H9 (cell line): Measurements from ENCODE around the gene SFMBT2. TPM values are rescaled to one million over a fixed set of nuclear protein-coding genes. Genes with fewer than 3 reads are reported as not detected.

Experiments used
- DNase-seq: peaks from one replicate; pipeline ENCODE4 v3.0.0-alpha.2; 2017
- H2AFZ ChIP-seq: one replicate; pipeline ENCODE4 v1.6.1; 2013; ENCODE audit warnings: mild to moderate bottlenecking, low read length, control low read depth, moderate library complexity
- H2AK5ac ChIP-seq: 2 replicates; pipeline ENCODE4 v1.6.1; 2013; ENCODE audit warnings: low read length, control low read depth, mixed read lengths; ENCODE audit not compliant: insufficient read length
- H2BK120ac ChIP-seq: one replicate; pipeline ENCODE4 v1.6.1; 2013; ENCODE audit warnings: low read depth, mild to moderate bottlenecking, low read length, control low read depth, inconsistent platforms; ENCODE audit not compliant: poor library complexity, severe bottlenecking
- H2BK12ac ChIP-seq: 2 replicates; pipeline ENCODE4 v1.6.1; 2013; ENCODE audit warnings: low read length, control low read depth, mixed read lengths, low read depth; ENCODE audit not compliant: insufficient read length
- H2BK15ac ChIP-seq: 2 replicates; pipeline ENCODE4 v1.6.1; 2013; ENCODE audit warnings: low read depth, low read length, control low read depth
- H2BK20ac ChIP-seq: one replicate; pipeline ENCODE4 v1.6.1; 2013; ENCODE audit warnings: low read depth, mild to moderate bottlenecking, low read length, control low read depth, inconsistent platforms; ENCODE audit not compliant: poor library complexity, severe bottlenecking
- H2BK5ac ChIP-seq: 2 replicates; pipeline ENCODE4 v1.6.1; 2013; ENCODE audit warnings: low read length, control low read depth, mixed read lengths; ENCODE audit not compliant: insufficient read length
- H3K14ac ChIP-seq: 2 replicates; pipeline ENCODE4 v1.6.1; 2013; ENCODE audit warnings: low read length, control low read depth; ENCODE audit not compliant: insufficient read depth
- H3K18ac ChIP-seq: 2 replicates; pipeline ENCODE4 v1.6.1; 2013; ENCODE audit warnings: low read depth, mild to moderate bottlenecking, mixed read lengths, low read length, control low read depth; ENCODE audit not compliant: insufficient read length
- H3K23ac ChIP-seq: 2 replicates; pipeline ENCODE4 v1.6.1; 2013; ENCODE audit warnings: low read length, control low read depth, mixed read lengths, low read depth; ENCODE audit not compliant: insufficient read length
- H3K23me2 ChIP-seq: 2 replicates; pipeline ENCODE4 v1.6.1; 2013; ENCODE audit warnings: low read depth, mild to moderate bottlenecking, mixed read lengths, low read length, control low read depth; ENCODE audit not compliant: insufficient read length, poor library complexity, severe bottlenecking
- H3K27ac ChIP-seq: 2 replicates; pipeline ENCODE4 v1.5.1; 2013; ENCODE audit warnings: low read length, control low read depth, mixed read lengths, low read depth; ENCODE audit not compliant: insufficient read length
- H3K27me3 ChIP-seq: 2 replicates; pipeline ENCODE4 v1.6.1; 2013; ENCODE audit warnings: low read length, control low read depth, inconsistent platforms; ENCODE audit not compliant: insufficient read depth
- H3K4ac ChIP-seq: 2 replicates; pipeline ENCODE4 v1.6.1; 2013; ENCODE audit warnings: low read depth, mild to moderate bottlenecking, control low read depth, inconsistent platforms, low read length, moderate library complexity
- H3K4me1 ChIP-seq: 2 replicates; pipeline ENCODE4 v1.6.1; 2013; ENCODE audit warnings: low read length, control low read depth, inconsistent platforms; ENCODE audit not compliant: insufficient read depth
- H3K4me2 ChIP-seq: 2 replicates; pipeline ENCODE4 v1.6.1; 2013; ENCODE audit warnings: low read length, control low read depth, mixed read lengths; ENCODE audit not compliant: insufficient read length, insufficient read depth
- H3K56ac ChIP-seq: 2 replicates; pipeline ENCODE4 v1.6.1; 2013; ENCODE audit warnings: low read depth, mild to moderate bottlenecking, mixed read lengths, low read length, control low read depth; ENCODE audit not compliant: insufficient read length
- H3K79me1 ChIP-seq: 2 replicates; pipeline ENCODE4 v1.6.1; 2013; ENCODE audit warnings: low read depth, mild to moderate bottlenecking, moderate library complexity, low read length, control low read depth, inconsistent platforms; ENCODE audit not compliant: insufficient read depth, poor library complexity, severe bottlenecking
- H3K79me2 ChIP-seq: 2 replicates; pipeline ENCODE4 v1.6.1; 2013; ENCODE audit warnings: low read length, control low read depth, inconsistent platforms; ENCODE audit not compliant: insufficient read depth
- H3K9ac ChIP-seq: 2 replicates; pipeline ENCODE4 v1.6.1; 2013; ENCODE audit warnings: low read length, control low read depth, mixed read lengths; ENCODE audit not compliant: insufficient read length; ENCODE audit errors: extremely low read depth
- H3K9me3 ChIP-seq: one replicate; pipeline ENCODE4 v1.6.1; 2013; ENCODE audit warnings: low read depth, low read length, inconsistent platforms; ENCODE audit not compliant: control insufficient read depth
- H3T11ph ChIP-seq: one replicate; pipeline ENCODE4 v1.6.1; 2013; ENCODE audit warnings: mild to moderate bottlenecking, low read length, control low read depth, inconsistent platforms
- H4K20me1 ChIP-seq: one replicate; pipeline ENCODE4 v1.6.1; 2013; ENCODE audit not compliant: control insufficient read depth, insufficient read length, insufficient read depth
- H4K5ac ChIP-seq: 2 replicates; pipeline ENCODE4 v1.6.1; 2013; ENCODE audit warnings: low read depth, mild to moderate bottlenecking, mixed read lengths, low read length, control low read depth; ENCODE audit not compliant: insufficient read length
- H4K8ac ChIP-seq: replicated peaks from 2 replicates; pipeline ENCODE4 v1.6.1; 2013; ENCODE audit warnings: low read length, control low read depth, mixed read lengths, low read depth; ENCODE audit not compliant: insufficient read length
- H4K91ac ChIP-seq: 2 replicates; pipeline ENCODE4 v1.6.1; 2013; ENCODE audit warnings: low read depth, mild to moderate bottlenecking, moderate library complexity, mixed read lengths, low read length, control low read depth; ENCODE audit not compliant: insufficient read length
- H3K27ac Mint-ChIP-seq, 3 experiments: 2 replicates in 2 of 3; 3 replicates in 1 of 3; pipeline ENCODE4 v1.8.0; 2020 to 2021; ENCODE audit warnings: mixed read lengths in 3 of 3, mild to moderate bottlenecking in 1 of 3, moderate library complexity in 1 of 3
- H3K27me3 Mint-ChIP-seq: 2 replicates; pipeline ENCODE4 v1.8.0; 2021; ENCODE audit warnings: low read depth, mild to moderate bottlenecking, moderate library complexity, mixed read lengths
- H3K36me3 Mint-ChIP-seq, 3 experiments: 2 replicates in 2 of 3; 3 replicates in 1 of 3; pipeline ENCODE4 v1.8.0; 2020 to 2021; ENCODE audit warnings: low read depth in 3 of 3, mixed read lengths in 3 of 3; ENCODE audit not compliant: insufficient read depth in 1 of 3
- H3K4me1 Mint-ChIP-seq, 2 experiments: 2 replicates each; pipeline ENCODE4 v1.8.0; 2020; ENCODE audit warnings: mixed read lengths in 2 of 2
- H3K4me3 Mint-ChIP-seq, 2 experiments: 2 replicates in 1 of 2; 3 replicates in 1 of 2; pipeline ENCODE4 v1.8.0; 2020 to 2021; ENCODE audit warnings: mild to moderate bottlenecking in 2 of 2, mixed read lengths in 2 of 2, moderate library complexity in 1 of 2
- H3K9me3 Mint-ChIP-seq, 2 experiments: 2 replicates in 1 of 2; 3 replicates in 1 of 2; pipeline ENCODE4 v1.8.0; 2020; ENCODE audit warnings: mild to moderate bottlenecking in 2 of 2, mixed read lengths in 2 of 2, moderate library complexity in 1 of 2
- WGBS: extraction: QIAGEN DNeasy Blood & Tissue Kit; methylation state at CpG from one replicate; pipeline ENCODE4 v1.1.7; 2013; ENCODE audit warnings: missing lambda C conversion rate, low lambda C conversion rate, mixed read lengths; ENCODE audit not compliant: insufficient read length; ENCODE audit errors: extremely low coverage; 5-methylcytosine and 5-hydroxymethylcytosine counted together
- total RNA-seq: library from RNA; stranded (reverse); gene quantifications from 2 replicates; pipeline ENCODE4 v1.2.1, GENCODE V29; 2021
- TF ChIP-seq, protein P1 (sequence below): fragments of 200-600 bp; sonication (generic); conservative IDR thresholded peaks from 3 replicates; pipeline ENCODE4 v1.8.0; 2021; ENCODE audit warnings: antibody characterized with exemption, mild to moderate bottlenecking

The SFMBT2 gene
- total RNA-seq, 1 experiment from 2014 or later = 5.3 TPM

DNA sequence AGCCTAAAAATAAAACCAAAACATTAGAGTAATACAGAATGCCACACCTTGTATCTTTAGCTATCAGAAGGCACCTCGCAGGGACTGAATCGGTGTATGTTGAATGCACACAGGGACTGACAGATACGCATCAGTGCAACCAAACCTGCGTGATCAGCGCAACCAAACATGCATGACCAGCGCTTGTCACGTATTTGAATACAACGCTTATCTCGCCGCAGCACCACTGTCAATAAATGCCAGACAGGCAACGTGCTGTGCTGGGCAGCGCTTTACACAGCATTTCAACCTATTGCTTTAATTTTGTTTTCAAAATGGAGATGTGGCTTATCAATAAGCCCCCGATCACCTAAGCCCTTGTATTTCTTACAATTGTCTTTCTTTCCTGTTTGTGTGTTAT is 242.4 kb downstream of the SFMBT2 start:
- TF ChIP-seq, protein P1, sequence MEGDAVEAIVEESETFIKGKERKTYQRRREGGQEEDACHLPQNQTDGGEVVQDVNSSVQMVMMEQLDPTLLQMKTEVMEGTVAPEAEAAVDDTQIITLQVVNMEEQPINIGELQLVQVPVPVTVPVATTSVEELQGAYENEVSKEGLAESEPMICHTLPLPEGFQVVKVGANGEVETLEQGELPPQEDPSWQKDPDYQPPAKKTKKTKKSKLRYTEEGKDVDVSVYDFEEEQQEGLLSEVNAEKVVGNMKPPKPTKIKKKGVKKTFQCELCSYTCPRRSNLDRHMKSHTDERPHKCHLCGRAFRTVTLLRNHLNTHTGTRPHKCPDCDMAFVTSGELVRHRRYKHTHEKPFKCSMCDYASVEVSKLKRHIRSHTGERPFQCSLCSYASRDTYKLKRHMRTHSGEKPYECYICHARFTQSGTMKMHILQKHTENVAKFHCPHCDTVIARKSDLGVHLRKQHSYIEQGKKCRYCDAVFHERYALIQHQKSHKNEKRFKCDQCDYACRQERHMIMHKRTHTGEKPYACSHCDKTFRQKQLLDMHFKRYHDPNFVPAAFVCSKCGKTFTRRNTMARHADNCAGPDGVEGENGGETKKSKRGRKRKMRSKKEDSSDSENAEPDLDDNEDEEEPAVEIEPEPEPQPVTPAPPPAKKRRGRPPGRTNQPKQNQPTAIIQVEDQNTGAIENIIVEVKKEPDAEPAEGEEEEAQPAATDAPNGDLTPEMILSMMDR = no peak
- Histone ChIP-seq H2BK15ac (no peak overlapping the region), H2BK20ac (no peak overlapping the region), H4K20me1 (no peaks in the 10 kb centered on the region), H4K8ac (no peak overlapping the region), H2BK12ac (no peak overlapping the region), H3K9ac (no peak overlapping the region), H4K91ac (no peak overlapping the region), H3T11ph (no peak overlapping the region), H3K79me2 (no peaks in the 10 kb centered on the region), H3K14ac (no peak overlapping the region), H3K9me3 (no peaks in the 10 kb centered on the region), H3K4ac (no peak overlapping the region), H3K27ac (no peak overlapping the region), H4K5ac (no peak overlapping the region), H3K18ac (no peak overlapping the region), H3K23me2 (no peaks in the 10 kb centered on the region), H3K23ac (no peak overlapping the region), H2AFZ (no peak overlapping the region), H3K56ac (no peak overlapping the region), H3K4me1 (no peaks in the 10 kb centered on the region), H3K27me3 (no peaks in the 10 kb centered on the region), H3K4me2 (no peak overlapping the region), H3K79me1 (no peaks in the 10 kb centered on the region), H2BK120ac (no peak overlapping the region), H2AK5ac (no peak overlapping the region), H2BK5ac (no peak overlapping the region)
- no peak for DNase-seq
- Mint-ChIP-seq H3K27ac (no peak overlapping the region), H3K27me3 (no peaks in the 10 kb centered on the region), H3K9me3 (no peaks in the 10 kb centered on the region), H3K36me3 (peaks cover 4 to 16% (median 5%) of the 10 kb centered on the region in 3 experiments; a peak in 4 of 7 replicates), H3K4me1 (no peaks in the 10 kb centered on the region), H3K4me3 (no peak overlapping the region)
- WGBS = no CpG with 5 or more reads among the region's 13 CpGs
